HG02678 (cell line): ENCODE results near the gene RGS7.

ENCODE experiments used
- ATAC-seq: cut with Tn5 transposase; IDR thresholded peaks from one replicate; pipeline ENCODE4 v1.9.1; 2021; ENCODE audit warnings: mild to moderate bottlenecking, moderate library complexity; ENCODE audit not compliant: unreplicated experiment

Gene RGS7

DNA sequence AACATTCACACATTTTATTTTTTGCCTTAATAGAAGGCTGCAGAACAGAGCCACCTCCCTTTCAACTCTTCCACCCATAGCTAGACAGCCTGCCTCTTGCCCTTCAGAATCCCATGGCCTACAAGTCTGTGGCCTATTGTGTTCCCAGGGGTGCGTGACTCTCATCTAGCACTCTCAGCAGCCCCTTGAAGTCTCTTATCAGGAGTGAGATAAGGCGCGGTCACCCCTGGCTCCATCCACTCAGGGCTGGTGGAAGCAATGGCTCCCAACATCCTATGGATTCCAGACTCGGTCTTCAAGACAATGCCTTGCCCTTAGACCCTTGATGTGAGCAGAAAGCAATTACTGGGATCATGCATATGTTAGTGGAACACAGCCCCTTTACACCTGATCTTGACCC is 480.9 kb downstream of the RGS7 start:
- ATAC-seq = no peak

- no peak for ATAC-seq
Observed at GRCh38 chr1:240869071-240869470, 487.9 kb downstream of the RGS7 start.

GRCh38 chr1:240866724-240867123 is 490.3 kb downstream of the RGS7 start:
- ATAC-seq = no peak

DNA sequence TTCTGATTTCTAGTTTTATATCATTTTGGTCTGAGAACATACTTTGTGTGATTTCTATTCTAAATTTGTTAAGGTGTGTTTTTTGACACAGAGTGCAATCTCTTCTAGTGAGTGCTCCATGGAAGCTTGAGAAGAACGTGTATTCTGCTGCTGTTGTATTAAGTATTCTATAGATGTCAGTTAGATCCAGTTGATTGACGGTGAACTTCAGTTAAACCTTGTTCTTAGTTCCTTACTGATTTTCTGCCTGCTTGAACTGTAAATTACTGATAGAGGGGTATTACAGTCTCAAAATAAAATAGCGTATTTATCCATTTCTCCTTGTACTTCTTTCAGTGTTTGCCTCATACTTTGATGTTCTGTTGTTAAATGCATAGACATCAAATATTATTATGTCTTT is 497.0 kb downstream of the RGS7 start:
- ATAC-seq = no peak

DNA sequence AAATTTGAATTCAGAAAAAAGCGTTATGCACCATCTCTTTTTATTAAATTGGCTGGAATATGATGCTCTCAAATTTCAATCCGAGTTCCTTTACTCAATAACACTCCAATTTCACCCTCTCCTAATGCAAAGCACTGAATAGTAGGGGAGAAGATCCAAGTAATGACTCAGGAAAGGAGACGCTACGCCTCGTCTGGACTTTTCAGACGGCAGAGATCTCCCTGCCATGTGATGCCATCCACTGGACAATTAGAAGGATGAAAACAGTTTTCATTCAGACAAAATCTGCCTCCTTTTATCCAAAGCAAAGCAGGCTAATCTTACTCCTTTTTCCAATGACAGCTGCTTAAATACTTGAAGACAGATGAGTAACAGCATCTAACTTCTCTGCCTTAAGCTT is 502.6 kb downstream of the RGS7 start:
- no peak for ATAC-seq

- no peak for ATAC-seq
Observed at GRCh38 chr1:240847325-240847724, 509.7 kb downstream of the RGS7 start.

GRCh38 chr1:240844486-240844885 is 512.5 kb downstream of the RGS7 start:
- no peak for ATAC-seq

GRCh38 chr1:240843798-240844197 is 513.2 kb downstream of the RGS7 start:
- no peak for ATAC-seq

- ATAC-seq = no peak
Observed at GRCh38 chr1:240836271-240836670, 520.7 kb downstream of the RGS7 start.

DNA sequence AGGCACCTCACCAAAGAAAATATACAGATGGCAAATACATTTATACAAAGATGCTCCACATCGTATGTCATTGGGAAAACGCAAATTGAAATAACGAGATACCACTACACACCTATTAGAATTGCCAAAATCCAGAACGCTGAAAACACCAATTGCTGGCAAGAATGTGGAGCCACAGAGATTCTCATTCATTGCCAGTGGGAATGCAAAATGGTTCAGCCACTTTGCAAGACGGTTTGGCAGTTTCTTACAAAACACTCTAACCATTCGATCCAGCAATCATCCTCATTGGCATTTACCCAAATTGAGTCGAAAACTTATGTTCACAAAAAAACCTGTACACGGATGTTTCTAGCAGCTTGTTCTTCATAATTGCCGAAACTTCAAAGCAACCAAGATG is 521.7 kb downstream of the RGS7 start:
- no peak for ATAC-seq

DNA sequence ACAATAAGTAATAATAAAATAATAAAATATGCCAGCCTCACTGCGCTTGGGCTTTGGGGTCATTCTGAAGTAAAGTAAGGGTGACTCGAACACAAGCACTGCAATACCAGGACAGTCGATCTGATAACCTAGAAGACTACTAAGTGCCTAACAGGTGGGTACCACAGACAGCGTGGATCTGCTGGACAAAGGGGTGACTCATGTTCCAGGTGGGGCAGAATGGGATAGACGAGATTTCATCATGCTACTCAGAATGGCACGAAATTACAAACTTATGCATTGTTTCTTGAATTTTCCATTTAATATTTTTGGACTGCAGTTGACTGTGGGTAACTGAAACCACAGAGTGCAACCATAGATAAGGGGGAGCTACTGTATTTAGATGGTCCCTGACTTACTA is 523.9 kb downstream of the RGS7 start:
- ATAC-seq = no peak

DNA sequence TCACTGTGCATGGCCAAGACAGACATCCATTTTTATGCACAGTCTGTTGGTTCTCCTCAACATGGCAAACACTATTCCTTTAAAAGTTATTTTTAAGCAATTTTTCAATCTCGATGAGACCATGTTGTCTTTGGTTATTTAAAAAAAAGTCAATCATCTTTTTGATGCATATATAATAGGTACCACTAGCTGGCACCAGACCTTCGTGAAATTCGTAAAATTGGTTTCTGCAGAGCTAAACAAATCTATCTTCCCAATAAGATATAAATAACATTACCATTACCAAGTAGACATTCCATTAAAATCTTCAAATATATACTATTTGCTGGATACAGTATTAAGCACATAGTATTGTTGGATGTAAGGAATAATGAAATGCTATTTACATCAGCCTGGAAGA is 525.1 kb downstream of the RGS7 start:
- ATAC-seq = no peak

DNA sequence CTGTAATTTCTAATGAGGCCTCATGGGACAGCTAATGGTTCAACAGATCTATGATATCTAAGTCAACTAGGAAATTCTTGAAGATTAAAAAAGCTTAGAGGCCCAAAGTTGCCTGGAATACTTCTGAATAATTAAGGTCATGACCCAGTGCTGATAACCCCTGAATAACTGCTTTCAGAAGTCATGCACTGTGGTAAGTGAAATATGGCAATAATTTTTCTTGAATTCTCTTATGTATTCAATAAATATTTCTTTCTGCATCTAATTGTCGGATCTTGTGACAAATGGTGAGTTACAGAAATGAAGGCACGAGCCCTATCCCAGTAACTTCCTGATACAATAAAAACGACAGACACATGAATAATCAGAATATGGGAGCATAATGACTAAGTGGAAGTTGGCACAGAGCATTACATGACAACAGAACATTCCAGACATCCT is 525.8 kb downstream of the RGS7 start:
- ATAC-seq = no peak

DNA sequence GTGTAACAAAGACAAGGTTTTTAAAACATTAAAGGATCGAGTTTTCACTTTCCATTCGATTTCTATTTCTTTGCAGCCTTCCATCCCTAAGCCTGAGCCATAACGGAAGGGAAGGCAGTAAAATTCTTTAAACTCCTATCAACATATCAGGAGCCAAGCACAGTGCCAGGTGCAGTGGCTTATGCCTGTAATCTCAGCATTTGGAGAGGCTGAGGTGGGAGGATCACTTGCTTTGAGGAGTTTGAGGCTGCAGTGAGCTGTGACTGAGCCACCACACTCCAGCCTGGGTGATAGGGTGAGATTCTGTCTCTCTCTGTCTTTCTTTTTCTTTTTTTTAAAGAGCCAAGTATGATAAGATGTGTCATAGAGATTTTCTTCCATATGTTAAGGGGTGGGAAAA is 527.5 kb downstream of the RGS7 start:
- ATAC-seq = no peak

- ATAC-seq = no peak
Observed at GRCh38 chr1:240827786-240828185, 529.2 kb downstream of the RGS7 start.

DNA sequence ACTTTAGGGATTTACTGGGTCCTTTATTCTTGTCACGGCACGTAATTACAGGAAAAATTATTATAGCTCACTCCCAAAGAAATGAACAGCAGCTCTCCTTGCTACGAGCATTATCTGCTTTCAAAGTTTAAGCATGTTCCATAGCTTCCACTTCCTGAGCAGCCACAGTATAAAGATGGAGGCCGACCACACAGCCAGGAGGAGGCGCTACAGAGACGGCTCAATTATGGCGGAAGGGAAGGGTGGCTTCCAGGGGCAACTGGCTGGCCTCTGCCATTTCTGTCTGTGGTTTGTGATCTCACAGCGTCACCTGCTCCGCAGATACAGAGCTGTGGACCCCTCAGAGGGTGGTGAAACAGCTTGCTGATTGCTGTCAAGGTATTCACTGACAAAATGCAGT is 532.8 kb downstream of the RGS7 start:
- no peak for ATAC-seq

- no peak for ATAC-seq
Observed at GRCh38 chr1:240823357-240823756, 533.6 kb downstream of the RGS7 start.

DNA sequence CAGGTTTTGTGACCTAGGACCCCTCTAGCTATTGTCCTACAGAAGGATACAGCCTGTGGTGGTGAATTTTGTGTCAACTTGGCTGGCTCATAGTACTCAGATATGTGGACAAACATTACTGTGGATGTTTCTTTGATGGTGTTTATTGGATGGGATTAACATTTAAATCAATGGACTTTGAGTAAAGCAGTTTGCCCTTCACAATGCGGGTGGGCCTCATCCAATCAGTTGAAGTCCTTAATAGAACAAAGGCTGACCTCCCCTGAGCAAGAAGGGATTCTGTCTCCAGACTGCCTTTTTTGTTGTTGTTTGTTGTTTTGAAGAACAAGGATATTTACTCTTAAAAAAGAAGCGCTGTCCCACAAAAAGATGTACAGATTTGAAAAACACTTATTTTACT is 535.1 kb downstream of the RGS7 start:
- ATAC-seq = no peak

- no peak for ATAC-seq
Observed at GRCh38 chr1:240820816-240821215, 536.2 kb downstream of the RGS7 start.

DNA sequence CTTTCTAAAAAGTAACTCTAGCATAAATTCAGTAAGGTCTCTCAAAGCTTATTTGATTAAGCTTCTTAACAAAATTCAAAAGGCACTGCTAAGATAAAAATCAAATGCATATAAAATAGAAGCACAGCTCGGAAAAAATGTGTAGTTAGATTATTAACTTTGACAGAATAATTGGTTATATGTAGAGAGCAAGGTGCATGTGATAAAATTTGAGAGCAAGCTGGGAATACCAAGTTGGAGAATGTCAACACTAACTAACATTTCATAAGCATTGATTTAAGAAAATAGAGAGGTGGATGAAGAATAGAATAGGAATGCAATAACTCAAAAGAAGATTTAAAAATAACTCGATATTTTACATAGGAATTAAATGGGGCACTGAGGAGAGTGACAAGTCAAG is 540.5 kb downstream of the RGS7 start:
- no peak for ATAC-seq

DNA sequence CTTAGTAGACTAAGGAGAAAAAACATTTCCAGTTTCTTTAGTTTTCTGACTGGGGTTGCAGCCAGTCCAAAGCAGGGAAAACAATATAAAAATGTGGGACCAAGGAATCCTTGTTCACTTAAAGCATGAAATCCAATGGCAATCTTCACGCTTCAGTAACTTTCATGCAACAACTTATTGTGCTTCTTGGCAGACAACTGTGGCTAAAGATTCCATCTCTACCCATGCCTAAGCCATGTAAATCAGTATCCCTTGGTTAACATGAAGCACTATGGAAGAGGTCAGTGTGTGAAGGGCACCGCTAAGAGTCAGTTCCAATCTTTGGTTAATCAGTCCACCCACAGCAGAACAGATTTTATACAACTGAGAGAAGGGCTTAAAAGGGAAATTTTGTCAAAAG is 543.3 kb downstream of the RGS7 start:
- no peak for ATAC-seq

DNA sequence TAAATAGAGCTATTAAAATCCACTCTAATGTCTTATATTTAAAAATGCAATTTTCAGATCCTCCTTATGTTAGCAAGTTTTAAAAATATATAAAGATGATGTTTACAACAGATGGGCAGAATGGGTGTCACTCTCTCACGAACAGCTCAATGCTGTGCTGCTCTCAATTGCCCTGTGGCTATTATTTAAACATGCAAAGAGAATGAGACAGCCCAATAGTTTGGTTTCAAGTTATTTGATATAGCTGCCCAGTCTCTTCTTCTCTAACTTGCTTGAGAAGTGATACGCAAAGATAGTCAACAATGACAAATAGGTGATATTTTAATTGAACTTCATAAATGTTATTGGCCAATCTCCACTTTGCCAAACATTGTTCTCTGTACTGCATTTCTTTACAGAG is 545.7 kb downstream of the RGS7 start:
- no peak for ATAC-seq

DNA sequence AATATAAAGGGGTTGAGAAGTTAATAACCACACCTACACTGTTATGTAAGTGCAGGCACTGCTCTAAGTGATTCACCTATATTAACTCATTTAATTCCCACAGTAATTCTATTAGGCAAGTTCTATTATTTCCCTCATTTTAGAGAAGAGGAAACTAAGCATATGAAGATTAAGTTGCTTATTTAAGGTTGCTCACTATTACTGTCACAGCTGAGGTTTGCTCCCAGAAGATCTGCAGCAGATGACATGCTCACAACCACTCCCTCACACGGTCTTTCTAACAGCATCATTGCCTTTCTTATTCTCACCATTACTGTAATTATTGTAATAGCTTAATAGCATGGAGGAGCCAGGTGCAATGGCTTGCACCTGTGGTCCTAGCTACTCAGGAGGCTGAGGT is 548.6 kb downstream of the RGS7 start:
- no peak for ATAC-seq

- no peak for ATAC-seq
Observed at GRCh38 chr1:240806200-240806745, 550.7 kb downstream of the RGS7 start.
